GM10248 (cell line): Measurements from ENCODE around the gene GRIK4.

Experiments used
- CTCF ChIA-PET: fragments of 300-600 bp; sonication (Branson Sonifier 250); formaldehyde crosslinking; extraction: SDS; loops from one replicate; lab custom pipeline; 2021; ENCODE audit warnings: antibody characterized with exemption; lab: Yijun Ruan, JAX
- POLR2A ChIA-PET: fragments of 350-650 bp; sonication (Branson Sonifier 250); formaldehyde crosslinking; extraction: SDS; loops from one replicate; lab custom pipeline; 2020; ENCODE audit warnings: antibody characterized with exemption; lab: Yijun Ruan, JAX
- DNase-seq: peaks from one replicate; pipeline ENCODE4 v3.0.0; 2012; ENCODE audit errors: extremely low spot score
- CTCF ChIP-seq: IDR thresholded peaks from 2 replicates; pipeline ENCODE4 v1.5.1; 2012; ENCODE audit warnings: mild to moderate bottlenecking, low read depth; ENCODE audit errors: extremely low read depth, missing control alignments, control extremely low read depth

GRIK4 gene

DNA sequence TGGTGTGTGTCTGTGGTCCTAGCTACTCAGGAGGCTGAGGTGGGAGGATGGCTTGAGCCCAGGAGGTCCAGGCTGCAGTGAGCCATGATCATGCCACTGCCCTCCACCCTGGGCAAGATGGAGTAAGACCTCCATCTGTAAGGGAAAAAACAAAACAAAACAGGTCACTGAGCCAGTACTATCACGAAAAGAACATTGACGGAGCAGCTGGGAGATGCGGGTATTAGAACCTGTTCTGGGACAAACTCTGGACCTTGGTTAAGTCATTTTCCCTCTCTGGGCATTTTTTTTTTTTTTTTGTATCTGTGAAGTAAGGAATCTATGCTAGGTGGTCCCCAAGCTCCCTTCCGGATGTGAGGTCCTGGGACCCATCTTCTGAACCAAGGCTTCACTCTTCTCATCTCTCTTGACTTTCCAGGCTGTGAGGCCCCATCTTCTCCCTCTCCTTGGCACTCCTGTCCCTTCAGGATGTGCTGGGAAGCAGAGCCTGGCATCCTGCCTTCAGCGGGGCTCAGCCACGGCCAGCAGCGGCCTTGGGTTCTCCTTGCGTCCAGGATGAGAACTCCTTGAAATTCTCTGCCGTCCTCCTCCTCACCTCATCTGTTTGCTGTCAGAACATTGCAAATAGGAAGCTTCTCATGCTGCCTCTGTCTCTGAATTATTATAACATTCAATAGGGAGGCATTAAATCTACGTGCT, 130.8 kb downstream of the GRIK4 start:
- TF ChIP-seq CTCF: no peak
- ChIA-PET POLR2A (no interaction called here), CTCF (interaction anchor here (1.2 to 2.9 kb wide), 4 partner anchors 9 to 43 kb away, joined by 3 to 11 read pairs (median 6); no protein-coding TSS in a partner anchor)
- DNase-seq: no peak

DNA sequence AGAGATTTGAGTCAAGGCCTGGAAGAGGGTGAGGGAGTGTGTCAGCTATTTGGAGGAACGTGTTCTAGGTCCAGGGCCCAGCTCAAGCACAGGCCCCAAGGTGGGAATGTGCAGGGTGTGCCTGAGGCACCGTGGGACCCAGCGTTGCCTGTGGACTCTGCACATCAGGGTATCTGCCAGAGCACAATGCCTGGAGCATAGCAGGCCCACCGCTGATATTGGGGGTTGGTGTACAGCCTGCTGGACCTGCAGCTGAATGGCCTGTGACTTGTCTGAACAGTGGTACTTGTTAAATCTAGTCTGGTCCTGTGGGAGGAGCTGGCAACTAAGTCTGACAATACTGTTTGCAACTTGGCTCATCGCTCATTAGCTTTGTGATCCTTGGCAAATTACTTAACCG, 131.7 kb downstream of the GRIK4 start:
- CTCF ChIA-PET: interaction anchor here (1.0 to 2.9 kb wide), 5 partner anchors 8 to 42 kb away, joined by 3 to 11 read pairs (median 4); no protein-coding TSS in a partner anchor

DNA sequence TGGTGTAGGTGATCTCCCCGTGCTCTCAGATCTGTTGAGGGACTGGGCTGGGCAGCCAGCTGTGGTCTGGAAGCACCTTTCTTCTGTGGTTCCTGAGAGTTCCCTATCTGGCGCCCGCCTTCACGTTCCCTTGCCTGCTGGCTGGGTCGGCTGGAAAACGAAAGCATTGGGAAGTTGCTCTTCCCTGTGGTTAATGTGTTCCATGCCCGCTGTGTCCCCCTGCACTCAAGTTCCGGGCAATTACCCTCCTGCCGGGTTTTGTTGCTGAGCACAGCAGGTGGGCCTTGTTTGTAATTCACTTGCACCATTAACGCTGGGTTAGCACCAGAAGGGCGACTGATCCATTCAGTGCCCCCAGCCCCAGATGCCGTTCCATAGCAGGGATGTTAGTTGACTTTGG, 134.1 kb downstream of the GRIK4 start:
- ChIA-PET CTCF (interaction anchor here (3.7 kb wide), 1 partner anchor 14 kb away, joined by 12 read pairs; no protein-coding TSS in a partner anchor), POLR2A (no interaction called here)
- DNase-seq: no peak
- TF ChIP-seq CTCF: no peak

More for the DNA sequence above, 131.7 kb downstream of the GRIK4 start:
- TF ChIP-seq CTCF: no peak
- DNase-seq: no peak
- POLR2A ChIA-PET: no interaction called here

DNA sequence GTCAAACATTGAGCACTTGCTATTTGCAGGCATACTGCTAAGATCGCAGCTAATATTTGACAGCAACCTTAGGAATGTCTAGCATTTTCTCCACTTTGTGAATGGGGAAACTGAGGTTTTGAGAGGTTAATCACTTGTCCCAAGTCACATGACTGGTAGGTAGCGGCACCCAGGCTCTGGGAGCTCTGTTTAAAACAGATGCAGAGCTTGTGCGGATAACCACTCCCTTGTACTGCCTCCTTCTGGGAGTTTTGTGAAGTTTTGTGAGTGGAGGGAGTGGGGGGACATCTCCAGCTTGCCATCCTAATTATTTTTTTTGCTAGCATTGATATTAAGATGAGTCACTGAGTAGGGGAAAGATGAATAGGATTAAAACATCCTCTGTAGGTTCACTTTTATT, 134.7 kb downstream of the GRIK4 start:
- DNase-seq: no peak
- ChIA-PET POLR2A (no interaction called here), CTCF (interaction anchor here (3.7 kb wide), 1 partner anchor 13 kb away, joined by 12 read pairs; no protein-coding TSS in a partner anchor)
- no peak for TF ChIP-seq CTCF

- no peak for TF ChIP-seq CTCF
- no peak for DNase-seq
- POLR2A ChIA-PET: no interaction called here
- CTCF ChIA-PET: interaction anchor here (1.3 to 3.7 kb wide), 2 partner anchors 9 to 12 kb away, joined by 5 to 12 read pairs; no protein-coding TSS in a partner anchor
These were observed 136.1 kb downstream of the GRIK4 start for GRCh38 chr11:120647681-120648080.

- CTCF ChIA-PET: interaction anchor here (0.7 to 3.7 kb wide), 8 partner anchors 8 to 286 kb away, joined by 3 to 12 read pairs (median 3); no protein-coding TSS in a partner anchor
- TF ChIP-seq CTCF: no peak
- POLR2A ChIA-PET: no interaction called here
- no peak for DNase-seq
These were observed 137.2 kb downstream of the GRIK4 start for GRCh38 chr11:120648771-120649170.
